T-helper 1 cell treated with Interleukin-12 subunit alpha and Interleukin-12 subunit beta and Interleukin-4 antibody, amounts not matched to agents 30 ng/mL and 1 ng/mL, for 36 hours (primary cell): ENCODE results near the gene SUMO1. TPM values are rescaled to one million over a fixed set of nuclear protein-coding genes. Genes with fewer than 3 reads are reported as not detected.

Source experiments
- intact Hi-C: fragments of 100-400 bp; cut with micrococcal nuclease; formaldehyde crosslinking; loops from one replicate; pipeline ENCODE4 v1.15.1; 2024
- total RNA-seq: library from RNA; stranded (reverse); gene quantifications from 2 replicates; pipeline ENCODE4 v1.2.3, GENCODE V29; 2022

The SUMO1 gene
- total RNA-seq, 1 donor from 2014 or later: 105 TPM

- intact Hi-C loops: no loop called here
These were observed 81.0 kb downstream of the SUMO1 start for GRCh38 chr2:202157211-202157990.

Other genes with a start within 250 kb of the SUMO1 start
- gene FZD7, start 204.7 kb downstream of the SUMO1 start, total RNA-seq: 0.29 and 0.83 TPM in 2 replicates
- gene KIAA2012, start 165.3 kb downstream of the SUMO1 start, total RNA-seq: not detected in 2 replicates
- 119 and 121 TPM in 2 replicates for gene NOP58, start 27.2 kb upstream of the SUMO1 start, total RNA-seq
- gene BMPR2, start 137.7 kb upstream of the SUMO1 start, total RNA-seq: 6.8 and 8.4 TPM in 2 replicates